ENCODE results near the gene ARMH3. TPM values are rescaled to one million over a fixed set of nuclear protein-coding genes. Genes with fewer than 3 reads are reported as not detected.

The ARMH3 gene
- total and polyA plus RNA-seq, 3 donors from 2014 or later = 20.2 to 23.7 (median 21.6) TPM

DNA sequence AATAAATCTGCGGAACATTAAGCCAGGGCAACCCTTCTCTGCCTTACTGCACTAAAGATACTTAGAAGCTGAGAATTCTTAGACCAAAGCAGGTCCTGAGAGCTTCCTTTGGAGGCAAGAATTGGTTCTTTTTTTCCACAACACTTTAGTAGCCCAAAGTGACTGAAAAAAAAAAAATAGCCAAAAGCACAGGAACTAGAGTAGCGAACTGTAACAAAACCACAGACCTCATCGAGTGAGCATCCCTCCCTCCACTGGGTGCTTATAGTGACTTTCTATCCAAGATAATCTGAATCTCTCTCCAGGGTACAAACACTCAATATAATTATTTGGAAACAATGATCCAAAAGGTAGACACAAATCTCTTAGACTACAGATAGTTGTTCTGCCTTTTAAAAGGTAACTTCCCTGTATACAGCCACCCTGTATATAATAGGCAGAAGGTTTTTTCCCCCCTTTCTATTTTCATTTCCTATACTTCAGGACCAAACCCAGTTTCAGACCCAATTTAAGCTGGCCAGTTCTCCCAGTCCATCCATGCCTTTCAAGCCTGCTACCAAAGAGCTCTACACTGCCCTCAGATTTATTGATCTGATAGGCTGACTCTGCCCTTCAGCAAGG lies 180.8 kb downstream of the ARMH3 start:
- H3K36me3 ChIP-seq (ENCODE audit: low read depth, missing control alignments) = no peaks in the 10 kb centered on the region
- TF ChIP-seq POLR2A (IDR thresholded peaks at IDR 0.05) = no peak
- TF ChIP-seq, protein P1, sequence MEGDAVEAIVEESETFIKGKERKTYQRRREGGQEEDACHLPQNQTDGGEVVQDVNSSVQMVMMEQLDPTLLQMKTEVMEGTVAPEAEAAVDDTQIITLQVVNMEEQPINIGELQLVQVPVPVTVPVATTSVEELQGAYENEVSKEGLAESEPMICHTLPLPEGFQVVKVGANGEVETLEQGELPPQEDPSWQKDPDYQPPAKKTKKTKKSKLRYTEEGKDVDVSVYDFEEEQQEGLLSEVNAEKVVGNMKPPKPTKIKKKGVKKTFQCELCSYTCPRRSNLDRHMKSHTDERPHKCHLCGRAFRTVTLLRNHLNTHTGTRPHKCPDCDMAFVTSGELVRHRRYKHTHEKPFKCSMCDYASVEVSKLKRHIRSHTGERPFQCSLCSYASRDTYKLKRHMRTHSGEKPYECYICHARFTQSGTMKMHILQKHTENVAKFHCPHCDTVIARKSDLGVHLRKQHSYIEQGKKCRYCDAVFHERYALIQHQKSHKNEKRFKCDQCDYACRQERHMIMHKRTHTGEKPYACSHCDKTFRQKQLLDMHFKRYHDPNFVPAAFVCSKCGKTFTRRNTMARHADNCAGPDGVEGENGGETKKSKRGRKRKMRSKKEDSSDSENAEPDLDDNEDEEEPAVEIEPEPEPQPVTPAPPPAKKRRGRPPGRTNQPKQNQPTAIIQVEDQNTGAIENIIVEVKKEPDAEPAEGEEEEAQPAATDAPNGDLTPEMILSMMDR (IDR thresholded peaks at IDR 0.05) = no peak
- DNase-seq = no peak
- no peaks in the 10 kb centered on the region for H3K27me3 ChIP-seq
- H3K9me3 ChIP-seq = no peaks in the 10 kb centered on the region
- H3K27ac ChIP-seq = no peak overlapping the region
- intact Hi-C loops (cut with DNase I; ENCODE audit: low total_unique reads) = no loop called here
- WGBS, 2 donors = 71 to 73% methylated on average over 3 of the region's 3 CpGs
- no peaks in the 10 kb centered on the region for H3K4me1 ChIP-seq
- H3K4me3 ChIP-seq = no peak overlapping the region

DNA sequence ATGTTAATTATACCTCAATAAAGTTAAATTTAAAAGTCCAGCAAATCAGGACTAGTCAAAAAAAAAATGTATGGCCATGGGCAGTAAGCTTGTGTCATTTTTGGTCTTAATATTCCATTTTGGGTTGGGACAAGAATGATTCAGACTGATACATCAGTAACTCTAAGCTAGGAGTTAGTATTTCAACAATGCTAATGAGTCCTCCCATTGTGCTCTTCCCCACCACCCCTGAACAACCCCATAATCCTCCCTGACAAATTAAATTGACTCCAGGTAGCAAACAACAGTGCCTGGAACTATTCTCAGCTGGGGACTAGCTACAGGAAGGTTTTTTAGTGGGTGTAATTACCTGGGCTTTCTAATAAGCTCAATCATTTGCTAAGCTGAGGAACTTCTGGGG lies 181.7 kb downstream of the ARMH3 start:
- Histone ChIP-seq H3K27ac (no peak overlapping the region), H3K4me3 (no peak overlapping the region), H3K4me1 (no peaks in the 10 kb centered on the region), H3K27me3 (no peaks in the 10 kb centered on the region), H3K36me3 (ENCODE audit: low read depth, missing control alignments) (no peaks in the 10 kb centered on the region), H3K9me3 (no peaks in the 10 kb centered on the region)
- DNase-seq = no peak
- intact Hi-C loops (cut with DNase I; ENCODE audit: low total_unique reads) = no loop called here
- TF ChIP-seq, protein P1 (IDR thresholded peaks at IDR 0.05) = no peak
- TF ChIP-seq POLR2A (IDR thresholded peaks at IDR 0.05) = no peak

DNA sequence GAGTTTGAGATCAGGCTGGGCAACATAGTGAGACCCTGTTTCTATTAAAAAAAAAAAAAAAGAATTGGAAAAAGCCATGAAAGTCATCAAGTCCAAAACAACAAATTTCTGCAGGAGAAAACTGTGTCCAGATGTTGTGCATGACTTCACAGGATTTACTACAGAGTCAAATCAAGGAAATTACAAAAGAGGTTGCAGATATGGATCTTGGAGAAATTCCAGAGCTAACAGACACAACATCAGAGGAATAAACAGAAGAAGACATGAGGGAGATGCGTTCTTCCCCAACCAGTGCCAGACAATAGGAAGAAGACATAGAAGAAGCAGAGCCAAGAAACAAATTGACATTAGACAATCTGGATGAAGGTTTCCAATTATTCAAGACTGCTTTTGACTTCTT lies 188.0 kb downstream of the ARMH3 start:
- Histone ChIP-seq H3K4me3 (no peak overlapping the region), H3K36me3 (ENCODE audit: low read depth, missing control alignments) (no peaks in the 10 kb centered on the region), H3K27me3 (no peaks in the 10 kb centered on the region), H3K4me1 (no peaks in the 10 kb centered on the region), H3K27ac (no peak overlapping the region), H3K9me3 (no peaks in the 10 kb centered on the region)
- WGBS, 2 donors = 86 to 87% methylated on average over 1 of the region's 1 CpG
- no peak for TF ChIP-seq POLR2A (IDR thresholded peaks at IDR 0.05)
- TF ChIP-seq, protein P1 (IDR thresholded peaks at IDR 0.05) = no peak
- intact Hi-C loops (cut with DNase I; ENCODE audit: low total_unique reads) = no loop called here
- no peak for DNase-seq

DNA sequence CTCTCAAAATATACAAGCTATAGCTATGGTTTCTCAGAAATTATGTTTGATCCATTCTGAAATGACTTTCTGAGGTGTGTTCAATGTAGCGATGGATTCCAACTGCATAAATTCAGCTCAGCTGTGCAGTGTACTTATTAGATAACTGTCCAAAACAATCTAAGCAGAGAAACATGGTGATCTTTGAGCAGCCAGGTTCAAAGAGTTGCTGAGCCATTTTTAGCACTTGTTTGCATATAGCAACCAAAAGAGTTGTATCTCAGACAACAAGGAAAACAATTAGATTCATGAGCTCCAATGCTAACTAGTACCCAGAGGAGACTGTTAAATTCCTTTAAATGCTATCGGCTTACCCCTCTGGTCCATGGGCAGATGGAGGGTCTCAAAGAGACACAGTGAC lies 196.4 kb downstream of the ARMH3 start:
- 98% methylated on average over 2 of the region's 2 CpGs for WGBS, 2 donors
- no peaks in the 10 kb centered on the region for H3K4me1 ChIP-seq
- intact Hi-C loops (cut with DNase I; ENCODE audit: low total_unique reads) = no loop called here

More for the DNA sequence above, 196.4 kb downstream of the ARMH3 start:
- DNase-seq = no peak
- Histone ChIP-seq H3K27me3 (no peaks in the 10 kb centered on the region), H3K9me3 (no peaks in the 10 kb centered on the region), H3K36me3 (ENCODE audit: low read depth, missing control alignments) (no peaks in the 10 kb centered on the region), H3K4me3 (no peak overlapping the region), H3K27ac (no peak overlapping the region)
- TF ChIP-seq, protein P1 (IDR thresholded peaks at IDR 0.05) = no peak
- TF ChIP-seq POLR2A (IDR thresholded peaks at IDR 0.05) = no peak

All from testis (tissue), 3 donors.